ENCODE results near the gene ZNF521.

DNA sequence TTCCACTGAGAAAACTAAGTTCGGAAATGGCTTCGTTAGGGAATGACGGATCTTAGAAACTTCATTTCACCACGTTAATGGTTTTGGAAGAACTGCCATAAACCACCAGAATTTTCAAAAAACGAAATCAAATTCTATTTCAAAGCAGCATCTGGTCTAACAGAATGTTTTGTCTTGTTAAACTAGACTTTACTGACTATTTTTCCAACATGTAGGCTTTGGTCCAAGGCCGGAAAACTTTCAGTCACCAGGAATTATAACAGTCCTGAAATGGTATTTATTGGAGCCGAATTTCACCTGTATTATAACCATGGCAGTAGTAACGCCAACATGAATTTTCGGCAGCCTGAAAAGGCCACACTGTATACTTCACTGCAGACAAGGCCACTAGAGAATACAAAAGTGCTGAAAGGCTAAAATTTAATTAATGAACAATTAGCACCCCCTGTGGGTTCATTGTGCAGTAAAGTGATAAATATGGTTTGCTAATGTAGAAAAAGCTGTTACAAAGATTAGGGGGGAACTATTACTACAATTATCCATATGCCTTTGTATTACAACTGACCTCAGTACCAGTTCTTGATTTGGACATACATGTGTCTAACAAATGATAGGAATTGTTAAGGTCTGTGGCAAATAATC lies 116.4 kb downstream of the ZNF521 start:
- TF ChIP-seq, protein P1, sequence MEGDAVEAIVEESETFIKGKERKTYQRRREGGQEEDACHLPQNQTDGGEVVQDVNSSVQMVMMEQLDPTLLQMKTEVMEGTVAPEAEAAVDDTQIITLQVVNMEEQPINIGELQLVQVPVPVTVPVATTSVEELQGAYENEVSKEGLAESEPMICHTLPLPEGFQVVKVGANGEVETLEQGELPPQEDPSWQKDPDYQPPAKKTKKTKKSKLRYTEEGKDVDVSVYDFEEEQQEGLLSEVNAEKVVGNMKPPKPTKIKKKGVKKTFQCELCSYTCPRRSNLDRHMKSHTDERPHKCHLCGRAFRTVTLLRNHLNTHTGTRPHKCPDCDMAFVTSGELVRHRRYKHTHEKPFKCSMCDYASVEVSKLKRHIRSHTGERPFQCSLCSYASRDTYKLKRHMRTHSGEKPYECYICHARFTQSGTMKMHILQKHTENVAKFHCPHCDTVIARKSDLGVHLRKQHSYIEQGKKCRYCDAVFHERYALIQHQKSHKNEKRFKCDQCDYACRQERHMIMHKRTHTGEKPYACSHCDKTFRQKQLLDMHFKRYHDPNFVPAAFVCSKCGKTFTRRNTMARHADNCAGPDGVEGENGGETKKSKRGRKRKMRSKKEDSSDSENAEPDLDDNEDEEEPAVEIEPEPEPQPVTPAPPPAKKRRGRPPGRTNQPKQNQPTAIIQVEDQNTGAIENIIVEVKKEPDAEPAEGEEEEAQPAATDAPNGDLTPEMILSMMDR (conservative IDR thresholded peaks at IDR 0.05; ENCODE audit: low read depth, low read length): no peak
- TF ChIP-seq EZH2phosphoT487 (IDR thresholded peaks at IDR 0.05; ENCODE audit: borderline replicate concordance, low read length) (no peak), EZH2 (IDR thresholded peaks at IDR 0.05; ENCODE audit: low read length, unreplicated experiment) (no peak)
